PFSK-1 (cell line): ENCODE measurements around the gene NCF4.

ENCODE experiments used
- POLR2AphosphoS5 ChIP-seq: IDR thresholded peaks from 2 replicates; pipeline ENCODE4 v1.6.1; 2012; ENCODE audit warnings: low read depth, mild to moderate bottlenecking, control low read depth, low read length, moderate library complexity
- TF ChIP-seq, protein P1 (sequence below), 2 experiments: IDR thresholded peaks; 2 replicates each; pipeline versions ENCODE4 v1.6.1 to v1.8.0; 2011 to 2012; ENCODE audit warnings: low read depth in 2 of 2, low read length in 2 of 2, control low read depth in 1 of 2, inconsistent platforms in 1 of 2, mild to moderate bottlenecking in 1 of 2, moderate library complexity in 1 of 2; ENCODE audit not compliant: insufficient read depth in 1 of 2

DNA sequence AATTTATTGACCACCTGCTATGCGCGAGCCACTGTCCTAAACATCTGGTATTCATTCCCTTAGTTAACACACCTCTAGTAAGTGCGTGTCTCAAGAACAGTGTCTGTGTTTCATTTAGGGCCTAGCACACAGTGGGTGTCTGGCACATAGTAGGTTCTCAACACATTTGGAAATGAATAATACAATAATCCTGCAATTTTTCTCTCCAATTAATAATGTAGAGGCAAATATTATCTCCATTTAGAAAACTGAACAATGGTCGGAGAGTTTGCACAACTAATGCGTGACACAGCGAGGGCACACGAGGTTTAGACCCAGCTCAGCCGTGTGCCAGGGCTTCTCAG lies 4.0 kb upstream of the NCF4 start:
- TF ChIP-seq, protein P1, sequence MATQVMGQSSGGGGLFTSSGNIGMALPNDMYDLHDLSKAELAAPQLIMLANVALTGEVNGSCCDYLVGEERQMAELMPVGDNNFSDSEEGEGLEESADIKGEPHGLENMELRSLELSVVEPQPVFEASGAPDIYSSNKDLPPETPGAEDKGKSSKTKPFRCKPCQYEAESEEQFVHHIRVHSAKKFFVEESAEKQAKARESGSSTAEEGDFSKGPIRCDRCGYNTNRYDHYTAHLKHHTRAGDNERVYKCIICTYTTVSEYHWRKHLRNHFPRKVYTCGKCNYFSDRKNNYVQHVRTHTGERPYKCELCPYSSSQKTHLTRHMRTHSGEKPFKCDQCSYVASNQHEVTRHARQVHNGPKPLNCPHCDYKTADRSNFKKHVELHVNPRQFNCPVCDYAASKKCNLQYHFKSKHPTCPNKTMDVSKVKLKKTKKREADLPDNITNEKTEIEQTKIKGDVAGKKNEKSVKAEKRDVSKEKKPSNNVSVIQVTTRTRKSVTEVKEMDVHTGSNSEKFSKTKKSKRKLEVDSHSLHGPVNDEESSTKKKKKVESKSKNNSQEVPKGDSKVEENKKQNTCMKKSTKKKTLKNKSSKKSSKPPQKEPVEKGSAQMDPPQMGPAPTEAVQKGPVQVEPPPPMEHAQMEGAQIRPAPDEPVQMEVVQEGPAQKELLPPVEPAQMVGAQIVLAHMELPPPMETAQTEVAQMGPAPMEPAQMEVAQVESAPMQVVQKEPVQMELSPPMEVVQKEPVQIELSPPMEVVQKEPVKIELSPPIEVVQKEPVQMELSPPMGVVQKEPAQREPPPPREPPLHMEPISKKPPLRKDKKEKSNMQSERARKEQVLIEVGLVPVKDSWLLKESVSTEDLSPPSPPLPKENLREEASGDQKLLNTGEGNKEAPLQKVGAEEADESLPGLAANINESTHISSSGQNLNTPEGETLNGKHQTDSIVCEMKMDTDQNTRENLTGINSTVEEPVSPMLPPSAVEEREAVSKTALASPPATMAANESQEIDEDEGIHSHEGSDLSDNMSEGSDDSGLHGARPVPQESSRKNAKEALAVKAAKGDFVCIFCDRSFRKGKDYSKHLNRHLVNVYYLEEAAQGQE (IDR thresholded peaks at IDR 0.05; ENCODE audit: insufficient read depth in 1 of 2, low read depth in 2 of 2, low read length in 2 of 2): no peak
- no peak for TF ChIP-seq POLR2AphosphoS5
